ENCODE results near the gene SLC49A4.

DNA sequence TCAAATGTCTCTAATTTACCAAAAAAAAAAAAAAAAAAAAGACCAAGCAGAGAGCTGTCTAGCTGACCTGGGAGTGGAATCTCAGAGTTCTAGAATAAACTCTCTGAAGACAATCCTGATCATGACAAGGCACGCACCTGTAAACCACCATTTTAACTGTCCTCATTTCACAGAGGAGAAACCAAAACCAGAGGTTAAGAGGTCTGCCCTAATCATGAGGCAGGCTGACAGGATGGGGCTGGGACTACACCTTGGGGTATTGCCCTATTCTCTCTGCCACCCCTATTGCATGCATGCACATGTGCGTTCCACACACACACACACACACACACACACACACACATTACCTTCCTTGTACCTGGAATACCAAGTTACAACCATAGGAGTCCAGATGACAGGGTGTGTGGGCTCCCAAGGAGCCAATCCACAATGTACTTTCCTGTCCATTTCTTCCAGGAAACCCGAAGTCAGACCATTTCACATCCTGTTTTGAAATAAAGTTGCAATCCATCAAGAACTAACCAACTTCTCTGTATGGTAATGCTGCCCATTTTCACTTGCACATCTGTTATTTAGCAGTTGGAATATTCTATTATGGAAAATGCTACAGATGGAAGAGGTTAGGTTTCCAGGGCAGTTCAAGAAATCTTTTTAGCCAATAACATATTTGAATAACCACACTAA is 35.9 kb upstream of the SLC49A4 start:
- no peak for TF ChIP-seq CTCF (conservative IDR thresholded peaks at IDR 0.05; ENCODE audit: low read length)
- no peak for TF ChIP-seq EZH2phosphoT487 (IDR thresholded peaks at IDR 0.05; ENCODE audit: borderline replicate concordance)
